IPS-NIHi7 (cell line): ENCODE results near the gene SETD2.
A peak's percentile ranks its signal among the peaks of the same experiment; 100 is the strongest.

Experiments
- DNase-seq: peaks from one replicate; pipeline ENCODE4 v3.0.0; 2012; ENCODE audit warnings: mixed read lengths; ENCODE audit errors: extremely low spot score

SETD2 gene

GRCh38 chr3:47009225-47010110 is 154.4 kb downstream of the SETD2 start:
- peak; percentile 96 for DNase-seq

GRCh38 chr3:47008851-47009224 is 155.1 kb downstream of the SETD2 start:
- DNase-seq: no peak

GRCh38 chr3:47008234-47008796 is 155.6 kb downstream of the SETD2 start:
- no peak for DNase-seq

DNA sequence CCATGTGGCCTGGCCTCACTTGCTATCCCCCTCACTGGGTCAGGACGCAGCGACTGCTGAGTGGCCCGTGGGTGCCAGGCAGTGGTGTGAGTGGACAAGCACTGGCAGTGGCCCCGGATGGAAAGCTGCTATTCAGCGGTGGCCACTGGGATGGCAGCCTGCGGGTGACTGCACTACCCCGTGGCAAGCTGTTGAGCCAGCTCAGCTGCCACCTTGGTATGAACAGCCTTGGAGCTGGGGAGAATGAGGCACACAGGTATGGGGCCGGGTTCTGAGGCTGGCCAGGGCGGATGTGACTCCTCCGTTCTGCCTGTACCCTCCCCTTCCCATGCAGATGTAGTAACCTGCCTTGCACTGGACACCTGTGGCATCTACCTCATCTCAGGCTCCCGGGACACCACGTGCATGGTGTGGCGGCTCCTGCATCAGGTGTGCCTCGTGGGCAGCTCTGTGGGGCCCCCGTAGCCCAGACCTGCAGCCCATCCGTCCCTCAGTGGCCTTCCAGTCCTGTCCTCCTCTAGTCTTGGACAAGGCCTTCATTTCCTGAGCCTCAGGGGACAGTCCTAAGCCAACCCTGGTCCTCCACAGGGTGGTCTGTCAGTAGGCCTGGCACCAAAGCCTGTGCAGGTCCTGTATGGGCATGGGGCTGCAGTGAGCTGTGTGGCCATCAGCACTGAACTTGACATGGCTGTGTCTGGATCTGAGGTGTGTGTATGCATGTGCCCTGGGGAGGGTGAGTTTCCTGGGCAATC is 156.3 kb downstream of the SETD2 start:
- DNase-seq: no peak

DNA sequence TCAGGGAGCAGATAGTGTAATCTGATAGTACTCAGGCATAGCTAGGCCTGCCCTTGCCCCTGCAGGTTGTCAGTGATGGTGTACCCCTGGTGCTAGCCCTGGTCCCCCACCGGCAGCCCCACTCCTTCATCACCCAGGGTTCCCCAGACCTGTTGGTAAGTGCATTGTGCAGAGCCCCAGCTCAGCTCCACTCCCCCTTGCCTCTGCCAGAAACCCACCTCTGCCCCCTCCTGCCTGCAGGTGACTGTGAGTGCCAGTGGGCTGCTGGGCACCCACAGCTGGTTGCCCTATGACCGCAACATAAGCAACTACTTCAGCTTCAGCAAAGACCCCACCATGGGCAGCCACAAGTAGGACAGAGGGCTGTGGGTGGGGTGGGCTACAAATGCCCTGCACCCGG is 156.9 kb downstream of the SETD2 start:
- DNase-seq: no peak

DNA sequence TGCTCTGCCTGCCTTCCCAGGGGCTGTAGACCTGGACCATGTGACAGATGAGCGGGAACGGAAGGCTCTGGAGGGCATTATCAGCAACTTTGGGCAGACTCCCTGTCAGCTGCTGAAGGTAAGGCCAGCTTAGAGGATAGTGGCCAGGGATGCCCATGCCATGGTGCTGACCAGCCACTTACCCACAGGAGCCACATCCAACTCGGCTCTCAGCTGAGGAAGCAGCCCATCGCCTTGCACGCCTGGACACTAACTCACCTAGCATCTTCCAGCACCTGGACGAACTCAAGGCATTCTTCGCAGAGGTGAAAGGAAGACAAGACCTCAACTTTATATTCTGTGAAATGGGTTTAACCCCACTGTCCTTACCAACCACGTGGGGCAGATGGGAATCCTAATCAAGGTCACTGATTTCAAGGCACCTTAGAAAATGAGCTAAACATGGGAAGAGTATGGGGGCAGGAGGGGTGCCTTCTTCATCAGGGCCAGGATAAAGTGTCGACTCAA is 157.7 kb downstream of the SETD2 start:
- no peak for DNase-seq

DNA sequence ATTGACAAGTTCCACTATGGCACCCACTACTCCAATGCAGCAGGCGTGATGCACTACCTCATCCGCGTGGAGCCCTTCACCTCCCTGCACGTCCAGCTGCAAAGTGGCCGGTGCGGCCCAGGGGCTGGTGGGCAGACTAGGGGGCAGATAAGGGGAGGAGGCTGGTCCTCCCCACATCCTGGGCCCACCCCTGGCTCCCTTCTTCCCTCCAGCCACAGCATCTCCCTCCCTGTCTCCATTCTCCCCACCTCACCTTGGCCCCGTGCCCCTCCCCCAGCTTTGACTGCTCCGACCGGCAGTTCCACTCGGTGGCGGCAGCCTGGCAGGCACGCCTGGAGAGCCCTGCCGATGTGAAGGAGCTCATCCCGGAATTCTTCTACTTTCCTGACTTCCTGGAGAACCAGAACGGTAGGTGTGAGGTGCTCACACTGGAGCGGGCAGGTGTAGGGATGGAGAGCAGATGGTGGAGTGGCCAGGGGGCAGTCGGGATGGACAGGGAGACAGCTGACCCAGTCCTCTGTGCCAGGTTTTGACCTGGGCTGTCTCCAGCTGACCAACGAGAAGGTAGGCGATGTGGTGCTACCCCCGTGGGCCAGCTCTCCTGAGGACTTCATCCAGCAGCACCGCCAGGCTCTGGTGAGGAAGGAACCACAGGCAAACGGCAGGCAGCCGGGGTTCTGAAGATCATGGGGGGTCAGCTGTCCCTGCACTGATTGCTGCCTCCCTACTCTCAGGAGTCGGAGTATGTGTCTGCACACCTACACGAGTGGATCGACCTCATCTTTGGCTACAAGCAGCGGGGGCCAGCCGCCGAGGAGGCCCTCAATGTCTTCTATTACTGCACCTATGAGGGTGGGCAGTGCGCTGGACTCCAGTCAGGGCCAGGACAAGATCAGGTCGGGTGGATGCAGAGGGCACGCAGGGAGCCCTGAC is 158.4 kb downstream of the SETD2 start:
- DNase-seq: no peak

- DNase-seq: no peak
These were observed 159.3 kb downstream of the SETD2 start for GRCh38 chr3:47004369-47005211.

GRCh38 chr3:47003461-47004368 is 160.2 kb downstream of the SETD2 start:
- no peak for DNase-seq

DNA sequence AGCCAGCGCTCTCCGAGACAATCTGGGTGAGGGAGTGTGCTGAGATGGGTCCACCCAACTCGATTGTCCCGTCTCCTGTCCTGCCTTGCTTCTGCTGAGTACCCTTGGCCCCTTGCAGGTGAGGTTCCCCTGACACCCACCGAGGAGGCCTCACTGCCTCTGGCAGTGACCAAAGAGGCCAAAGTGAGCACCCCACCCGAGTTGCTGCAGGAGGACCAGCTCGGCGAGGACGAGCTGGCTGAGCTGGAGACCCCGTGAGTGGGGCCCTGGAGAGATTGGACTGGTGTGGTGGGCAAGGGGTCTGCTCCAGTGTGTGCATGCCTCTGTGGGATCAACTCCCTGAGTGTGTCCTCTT is 160.9 kb downstream of the SETD2 start:
- DNase-seq: no peak

- DNase-seq: peak; percentile 88
These were observed 161.5 kb downstream of the SETD2 start for GRCh38 chr3:47002171-47003055.

DNA sequence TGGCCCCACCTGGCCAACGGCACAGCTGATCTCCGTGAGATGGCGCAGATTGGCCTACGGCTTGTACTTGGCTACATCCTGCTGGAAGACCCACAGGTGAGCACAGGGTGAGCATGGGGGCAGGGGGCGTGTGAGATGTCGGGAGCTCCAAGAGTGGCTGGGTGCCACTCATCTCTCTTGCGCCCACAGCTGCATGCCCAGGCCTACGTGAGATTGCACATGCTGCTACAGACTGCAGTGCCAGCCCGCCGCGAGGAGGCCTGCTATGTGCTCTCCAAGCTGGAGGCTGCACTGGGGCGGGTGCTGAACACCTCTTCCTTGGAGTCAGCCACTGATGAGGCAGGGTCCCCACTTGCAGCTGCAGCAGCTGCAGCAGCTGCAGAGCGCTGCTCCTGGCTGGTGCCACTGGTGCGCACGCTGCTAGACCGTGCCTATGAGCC is 162.2 kb downstream of the SETD2 start:
- no peak for DNase-seq

DNA sequence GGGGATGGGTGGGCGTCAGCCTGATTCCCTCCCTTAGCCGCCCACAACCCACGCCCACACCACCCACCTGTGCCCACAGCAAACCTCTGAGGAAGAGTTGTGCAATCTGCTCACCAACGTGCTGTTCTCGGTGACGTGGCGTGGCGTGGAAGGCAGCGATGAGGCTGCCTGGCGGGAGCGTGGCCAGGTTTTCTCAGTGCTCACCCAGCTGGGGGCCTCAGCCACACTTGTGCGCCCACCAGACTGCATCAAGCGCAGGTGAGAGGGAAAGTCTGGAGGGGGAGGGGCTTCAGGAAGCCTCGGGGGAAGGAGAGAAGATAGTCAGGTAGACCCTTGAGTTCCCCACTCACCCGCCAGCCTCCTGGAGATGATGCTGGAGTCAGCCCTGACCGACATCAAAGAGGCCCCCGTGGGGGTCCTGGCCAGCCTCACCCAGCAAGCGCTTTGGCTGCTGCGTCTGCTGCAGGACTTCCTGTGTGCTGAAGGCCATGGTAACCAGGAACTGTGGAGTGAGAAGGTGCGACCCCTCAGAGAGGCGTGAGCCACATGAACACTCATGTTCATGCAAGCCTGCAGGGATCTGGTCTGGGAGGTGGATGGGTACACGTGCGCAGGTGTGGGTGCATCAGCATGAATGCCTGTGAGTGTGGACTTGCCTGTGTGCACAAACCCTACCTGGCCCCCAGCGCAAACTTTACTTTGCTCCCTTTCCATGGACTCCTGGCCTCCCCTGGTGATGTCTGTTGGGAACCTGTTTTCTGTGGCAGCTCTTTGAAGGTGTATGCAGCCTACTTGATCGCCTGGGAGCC is 162.8 kb downstream of the SETD2 start:
- DNase-seq: no peak

DNA sequence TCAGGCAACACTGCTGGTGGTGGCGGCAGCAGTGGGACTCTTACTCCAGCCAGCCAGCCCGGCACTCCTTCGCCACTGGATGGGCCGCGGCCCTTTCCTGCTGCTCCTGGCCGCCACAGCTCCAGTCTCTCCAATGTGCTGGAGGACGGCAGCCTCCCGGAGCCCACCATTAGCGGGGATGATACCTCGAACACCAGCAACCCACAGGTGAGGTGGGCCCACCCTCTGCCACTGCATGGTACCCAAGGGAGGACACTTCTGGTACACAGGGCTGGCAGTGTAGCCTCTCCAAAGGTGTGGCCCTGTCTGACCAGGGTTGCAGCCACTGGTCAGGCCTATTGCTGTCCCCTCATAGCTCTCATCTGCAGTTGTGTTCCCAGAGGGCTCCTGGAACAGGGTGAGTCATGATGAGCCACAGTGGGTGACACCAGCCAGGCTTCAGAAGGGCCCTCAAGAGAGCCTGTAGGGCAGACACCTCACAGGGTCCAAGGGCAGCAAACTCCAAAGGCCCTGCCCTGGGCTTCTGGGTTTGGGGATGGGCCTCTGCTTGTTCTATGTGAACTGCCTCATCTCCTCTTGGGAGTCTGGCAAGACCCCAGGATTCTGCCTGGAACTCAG is 163.6 kb downstream of the SETD2 start:
- DNase-seq: no peak

DNA sequence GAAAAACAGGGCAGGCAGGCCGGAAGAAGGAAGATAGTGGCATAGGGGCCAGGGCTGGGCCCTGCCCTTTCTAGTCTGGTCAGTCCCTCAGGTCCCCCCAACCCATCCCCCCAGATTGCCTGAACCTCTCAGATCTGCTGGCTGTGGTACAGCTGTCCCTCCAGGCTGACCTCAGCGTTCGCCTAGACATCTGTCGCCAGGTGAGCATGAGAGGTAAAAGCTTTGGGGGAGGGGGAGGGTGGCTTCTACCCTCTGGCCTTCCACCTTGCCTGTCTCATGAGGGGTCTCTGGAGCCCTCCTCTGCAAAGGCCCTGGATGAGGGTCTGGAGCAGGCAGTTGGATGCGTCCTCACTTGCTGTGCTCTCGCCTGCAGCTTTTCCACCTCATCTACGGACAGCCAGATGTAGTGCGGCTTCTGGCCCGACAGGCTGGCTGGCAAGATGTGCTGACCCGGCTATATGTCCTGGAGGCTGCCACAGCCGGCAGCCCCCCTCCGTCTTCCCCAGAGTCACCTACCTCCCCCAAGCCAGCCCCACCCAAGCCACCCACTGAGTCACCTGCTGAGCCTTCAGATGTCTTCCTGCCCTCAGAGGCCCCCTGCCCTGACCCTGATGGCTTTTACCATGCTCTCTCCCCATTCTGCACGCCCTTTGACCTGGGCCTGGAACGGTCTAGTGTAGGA is 164.3 kb downstream of the SETD2 start:
- DNase-seq: no peak

GRCh38 chr3:46998852-46999515 is 164.9 kb downstream of the SETD2 start:
- DNase-seq: no peak
